Fibroblast of skin of right quadriceps (primary cell): Measurements from ENCODE around the gene ZDHHC13.
A peak's percentile ranks its signal among the peaks of the same experiment; 100 is the strongest.

Experiments
- DNase-seq: peaks from one replicate; pipeline ENCODE4 v3.0.0-alpha.2; 2013

Gene ZDHHC13, protein sequence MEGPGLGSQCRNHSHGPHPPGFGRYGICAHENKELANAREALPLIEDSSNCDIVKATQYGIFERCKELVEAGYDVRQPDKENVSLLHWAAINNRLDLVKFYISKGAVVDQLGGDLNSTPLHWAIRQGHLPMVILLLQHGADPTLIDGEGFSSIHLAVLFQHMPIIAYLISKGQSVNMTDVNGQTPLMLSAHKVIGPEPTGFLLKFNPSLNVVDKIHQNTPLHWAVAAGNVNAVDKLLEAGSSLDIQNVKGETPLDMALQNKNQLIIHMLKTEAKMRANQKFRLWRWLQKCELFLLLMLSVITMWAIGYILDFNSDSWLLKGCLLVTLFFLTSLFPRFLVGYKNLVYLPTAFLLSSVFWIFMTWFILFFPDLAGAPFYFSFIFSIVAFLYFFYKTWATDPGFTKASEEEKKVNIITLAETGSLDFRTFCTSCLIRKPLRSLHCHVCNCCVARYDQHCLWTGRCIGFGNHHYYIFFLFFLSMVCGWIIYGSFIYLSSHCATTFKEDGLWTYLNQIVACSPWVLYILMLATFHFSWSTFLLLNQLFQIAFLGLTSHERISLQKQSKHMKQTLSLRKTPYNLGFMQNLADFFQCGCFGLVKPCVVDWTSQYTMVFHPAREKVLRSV

DNA sequence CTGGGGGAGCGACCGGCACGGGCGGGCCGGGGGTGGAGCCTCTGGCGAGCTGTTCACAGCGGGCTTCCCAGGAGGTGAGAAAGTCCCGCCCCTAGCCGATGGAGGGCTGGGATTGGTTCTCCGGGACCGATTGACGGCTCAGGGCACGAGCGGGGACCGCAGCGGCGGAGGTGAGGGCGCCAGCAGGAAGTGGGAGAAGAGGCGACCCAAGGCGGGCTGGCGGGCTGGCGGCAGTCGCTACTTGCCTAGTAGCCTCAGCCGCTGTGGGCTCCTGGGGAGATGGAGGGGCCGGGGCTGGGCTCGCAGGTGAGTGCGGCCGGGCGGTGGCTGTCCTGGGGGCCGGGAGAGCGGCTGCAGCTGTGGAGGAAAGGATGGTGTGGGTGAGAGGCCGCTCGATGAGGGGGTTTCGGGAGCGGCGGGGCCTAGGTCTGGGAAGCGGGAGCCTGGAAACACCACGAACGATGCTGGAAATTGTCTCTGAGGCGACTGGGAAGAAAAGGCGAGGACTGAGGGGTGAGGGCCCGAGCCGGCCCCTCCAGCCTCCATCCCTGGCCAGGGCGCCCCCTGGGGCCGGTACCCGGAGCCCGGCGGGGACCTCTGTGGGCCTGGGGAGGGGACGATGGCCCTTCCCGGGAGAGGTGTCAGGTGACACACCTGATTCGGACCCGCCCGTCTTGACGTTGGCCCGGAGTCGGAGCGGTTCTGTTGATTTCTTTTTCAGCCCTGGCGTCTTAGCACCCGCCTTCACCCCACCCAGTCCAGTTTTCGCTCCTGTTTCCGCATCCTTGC is at the start of gene ZDHHC13:
TSS of gene ZDHHC13 (plus strand) at position 198 of the 789 bp plus-strand sequence. CDS start at position 280, 82 bp downstream.
- peak; percentile 85 for DNase-seq

DNA sequence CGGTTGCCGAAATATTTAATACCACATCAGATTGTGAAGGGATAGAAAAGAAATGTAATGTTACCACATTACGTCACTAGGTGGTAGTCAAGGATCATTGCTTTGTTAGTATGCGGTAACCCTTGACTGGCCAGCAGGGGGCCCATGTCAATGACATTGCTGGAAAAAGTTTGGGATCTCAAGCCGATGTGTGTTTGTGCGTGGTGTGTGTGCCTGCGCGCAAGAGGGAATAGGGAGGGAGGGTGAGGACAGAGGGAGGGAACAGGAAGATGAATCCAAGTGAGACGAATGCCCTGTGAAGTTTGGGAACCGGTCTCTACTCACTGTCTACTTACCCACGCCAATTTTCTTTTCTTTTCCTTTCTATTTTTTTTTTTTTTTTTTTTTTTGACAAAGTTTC is 45.7 kb upstream of the ZDHHC13 start:
- peak; percentile 86 for DNase-seq

DNA sequence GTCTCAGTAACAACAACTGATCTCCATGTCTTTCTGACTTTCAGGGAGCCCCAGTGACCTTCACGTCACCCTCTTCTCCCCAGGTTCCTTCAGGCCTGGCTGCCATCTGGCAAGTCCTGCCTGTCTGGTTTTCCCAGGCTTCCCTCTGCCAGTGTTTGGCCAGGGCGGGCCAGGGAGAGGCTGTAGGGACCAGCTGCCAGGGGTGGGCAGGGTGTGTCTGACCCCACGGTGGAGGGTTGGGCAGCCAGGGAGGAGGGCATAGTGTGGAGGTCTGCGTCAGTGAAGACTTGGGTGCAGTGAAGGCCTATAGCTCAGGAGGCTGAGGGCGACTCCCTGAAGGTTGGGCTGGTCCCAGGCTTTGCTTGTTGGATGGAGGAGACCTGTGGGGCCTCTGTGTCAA is 44.5 kb upstream of the ZDHHC13 start:
- DNase-seq: no peak

DNA sequence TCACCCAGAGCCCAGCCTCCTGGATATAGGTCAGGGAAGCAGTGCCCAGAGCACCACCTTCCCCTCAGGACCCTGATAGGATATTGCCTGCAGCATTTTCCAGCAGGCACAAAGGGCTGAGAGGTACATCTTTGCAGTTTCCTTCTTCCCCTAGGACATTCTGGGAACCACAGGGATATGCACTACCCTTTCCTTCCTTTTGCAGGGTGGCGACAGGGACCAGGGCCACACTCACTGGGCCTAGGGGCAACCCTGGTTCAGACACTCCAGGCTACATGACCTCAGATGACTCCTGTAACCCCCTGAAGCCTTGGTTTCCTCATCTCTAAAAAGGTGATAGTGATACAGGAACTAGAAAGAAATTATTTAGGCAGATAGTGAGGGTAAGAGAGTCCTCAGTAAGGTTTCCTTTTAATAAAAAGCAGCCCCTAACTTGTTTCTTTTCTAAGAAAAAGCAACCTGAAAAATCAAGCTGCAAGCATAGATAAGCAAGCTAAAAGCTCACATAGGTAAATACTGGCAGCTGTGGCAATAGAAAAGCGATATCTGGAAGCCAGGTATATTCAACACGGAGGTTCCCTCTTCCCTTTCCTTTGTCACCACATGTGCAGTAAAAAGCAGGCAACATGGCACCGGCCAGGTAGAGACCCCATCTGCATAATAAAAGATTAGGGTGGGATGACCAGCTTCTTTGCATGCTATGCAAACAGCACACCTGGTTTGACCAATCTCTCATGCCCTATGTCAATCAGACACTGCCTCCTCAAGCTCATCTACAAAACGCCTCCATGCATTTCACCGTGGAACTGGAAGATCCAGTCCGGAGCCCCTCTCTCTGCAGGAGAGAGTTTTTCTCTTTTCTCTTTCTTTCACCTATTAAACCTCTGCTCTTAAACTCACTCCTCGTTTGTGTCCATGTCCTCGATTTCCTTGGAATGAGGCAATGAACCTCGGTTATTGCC is 43.2 kb upstream of the ZDHHC13 start:
- DNase-seq: no peak

DNA sequence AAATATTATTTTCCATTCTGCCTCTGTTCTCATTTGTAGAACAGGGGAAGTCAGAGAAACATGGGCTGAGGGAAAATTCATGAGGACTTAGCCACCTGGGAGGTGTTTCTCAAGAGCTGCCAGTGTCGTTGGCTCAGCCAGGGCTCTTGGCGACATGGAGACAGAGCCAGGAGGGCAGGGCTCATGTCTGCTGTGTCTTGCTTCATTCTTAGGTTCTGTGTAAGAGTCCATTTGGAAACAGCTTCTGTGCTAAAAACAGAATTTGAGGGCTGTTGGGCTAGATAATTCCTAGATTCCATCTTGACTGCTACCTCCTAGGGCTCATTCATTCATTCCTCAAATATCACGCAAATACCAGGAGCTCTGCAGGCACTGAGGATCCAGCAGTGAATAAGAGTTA is 41.3 kb upstream of the ZDHHC13 start:
- no peak for DNase-seq

DNA sequence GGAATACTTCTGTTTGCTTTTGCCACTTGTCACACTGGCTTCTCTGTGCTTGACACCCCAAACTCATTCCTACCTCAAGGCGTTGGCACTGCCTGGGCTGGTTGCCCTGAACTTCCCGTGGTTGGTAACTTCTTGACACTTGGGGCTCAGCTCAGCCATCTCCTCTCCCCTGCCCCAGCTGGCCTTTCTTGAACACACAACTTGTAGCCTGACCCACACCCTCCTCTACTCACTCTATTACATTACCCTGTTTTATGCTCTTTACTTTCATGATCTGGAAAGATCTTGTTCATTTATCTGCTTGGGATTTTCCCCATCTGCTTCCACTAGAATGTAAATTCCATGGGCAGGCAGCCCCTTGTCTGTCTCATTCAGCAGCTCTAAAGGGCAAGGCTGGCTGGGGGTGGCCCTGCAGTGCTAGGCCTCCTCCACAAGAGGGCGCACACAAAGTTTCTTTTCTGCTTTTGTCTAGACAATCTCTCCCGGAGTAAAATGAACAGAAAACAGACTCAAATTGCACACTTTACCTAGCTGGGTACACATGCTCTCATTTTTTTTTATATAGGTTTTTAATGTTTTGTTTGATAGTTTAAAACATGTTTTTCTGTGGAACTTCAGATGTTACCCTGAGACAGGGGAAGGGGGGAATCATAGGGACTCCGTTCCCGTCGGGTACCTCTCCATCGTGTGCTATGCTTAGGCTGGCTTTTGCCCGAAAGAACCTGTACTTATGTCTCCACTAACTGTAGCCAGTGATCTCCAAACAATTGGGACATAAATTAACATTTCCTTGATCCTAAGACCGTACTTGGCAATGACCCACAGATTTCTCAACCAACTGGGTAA is 40.0 kb upstream of the ZDHHC13 start:
- DNase-seq: peak; percentile 39

DNA sequence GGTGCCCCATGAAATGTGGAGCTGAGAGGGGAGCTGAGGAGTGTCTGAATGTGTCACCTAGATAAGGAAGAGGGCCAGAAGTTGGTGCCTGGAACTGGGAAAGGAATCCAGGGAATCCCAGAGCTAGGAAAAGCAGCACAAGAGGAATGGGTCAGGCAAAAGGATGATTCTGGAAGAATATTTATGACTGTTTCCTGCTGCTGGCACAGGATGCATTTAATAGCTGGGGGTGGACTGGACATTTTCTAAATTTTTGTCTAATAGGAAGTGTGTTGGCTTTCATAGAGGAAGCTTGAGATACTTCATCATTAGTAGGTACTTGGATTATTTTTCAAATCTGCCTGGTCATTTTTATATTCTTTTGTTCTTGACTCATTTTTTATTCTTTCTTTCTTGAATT is 39.0 kb upstream of the ZDHHC13 start:
- peak; percentile 27 for DNase-seq

DNA sequence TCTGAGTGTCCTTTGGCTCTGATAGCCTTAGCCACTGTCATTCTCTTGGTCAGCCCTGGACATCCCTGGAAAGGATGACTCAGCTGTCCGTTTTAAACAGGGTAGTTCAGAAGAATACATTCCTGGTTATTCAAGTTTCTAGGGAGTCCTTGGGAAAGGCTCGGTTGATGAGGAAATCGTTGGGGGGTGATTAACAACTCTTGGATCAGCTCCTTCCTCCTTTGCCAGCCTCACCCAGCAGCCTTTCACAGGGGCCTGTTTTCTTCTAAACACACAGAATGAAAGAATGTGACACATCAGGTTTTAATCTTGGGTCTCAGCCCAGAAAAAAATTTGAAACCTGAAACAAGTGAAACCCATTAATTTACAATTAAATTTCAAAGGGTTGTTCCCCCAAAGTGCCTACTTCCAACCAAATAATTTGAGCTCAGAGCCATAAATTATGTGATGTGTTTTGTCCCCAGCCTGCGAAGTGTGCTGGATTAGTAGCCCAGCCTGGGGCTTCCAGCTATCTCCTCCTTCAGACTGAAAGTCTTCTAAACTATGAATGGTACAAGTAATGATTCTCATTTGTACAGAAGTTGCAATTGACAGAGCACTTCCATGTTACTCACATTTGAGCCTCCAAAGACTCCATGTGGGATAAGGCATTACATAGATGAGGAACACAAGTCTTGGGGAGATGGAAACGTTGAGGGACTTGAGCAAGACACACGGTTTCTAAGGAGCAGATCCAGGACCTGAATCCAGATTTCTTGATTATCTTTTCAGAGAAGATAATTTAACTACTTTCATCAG is 37.1 kb upstream of the ZDHHC13 start:
- peak; percentile 92 for DNase-seq

DNA sequence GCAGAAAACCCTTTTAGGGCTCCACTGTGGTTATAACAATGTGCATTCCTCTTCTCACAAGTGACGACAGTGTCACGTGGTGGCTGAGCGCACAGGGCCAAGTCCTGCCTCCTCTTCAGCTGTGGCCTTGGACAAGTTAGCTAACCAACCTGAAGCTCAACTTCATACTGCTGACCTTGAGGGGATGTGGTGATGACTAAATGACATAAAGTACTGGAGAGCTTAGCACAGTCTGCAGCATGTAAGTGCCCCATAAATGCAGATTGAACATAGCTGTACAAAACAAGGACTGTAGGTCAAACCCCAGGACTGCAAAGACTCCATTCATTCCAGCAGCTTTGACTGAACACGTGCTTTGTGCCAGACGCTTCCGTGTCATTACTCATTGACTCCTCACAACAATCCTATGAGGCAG is 36.4 kb upstream of the ZDHHC13 start:
- DNase-seq: peak; percentile 70

DNA sequence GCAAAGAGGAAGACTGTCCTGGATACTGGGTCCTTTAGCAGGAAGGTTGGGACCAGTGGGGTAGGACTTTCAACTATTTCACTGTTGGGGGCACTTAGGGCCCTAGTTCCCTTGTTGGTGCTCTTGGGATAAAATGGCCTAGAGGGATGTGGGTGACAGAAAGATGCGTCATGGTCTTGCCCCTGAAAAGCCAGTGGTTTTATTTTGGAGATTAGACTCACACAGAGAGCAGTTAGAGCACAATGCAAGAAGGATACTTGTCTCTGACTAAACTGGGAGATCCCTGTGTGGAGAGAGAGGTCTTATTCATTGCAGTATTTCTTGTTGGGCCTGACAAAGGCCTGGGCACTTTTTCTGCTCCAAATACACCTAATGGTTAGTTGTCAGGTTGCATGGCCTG is 33.8 kb upstream of the ZDHHC13 start:
- no peak for DNase-seq

DNA sequence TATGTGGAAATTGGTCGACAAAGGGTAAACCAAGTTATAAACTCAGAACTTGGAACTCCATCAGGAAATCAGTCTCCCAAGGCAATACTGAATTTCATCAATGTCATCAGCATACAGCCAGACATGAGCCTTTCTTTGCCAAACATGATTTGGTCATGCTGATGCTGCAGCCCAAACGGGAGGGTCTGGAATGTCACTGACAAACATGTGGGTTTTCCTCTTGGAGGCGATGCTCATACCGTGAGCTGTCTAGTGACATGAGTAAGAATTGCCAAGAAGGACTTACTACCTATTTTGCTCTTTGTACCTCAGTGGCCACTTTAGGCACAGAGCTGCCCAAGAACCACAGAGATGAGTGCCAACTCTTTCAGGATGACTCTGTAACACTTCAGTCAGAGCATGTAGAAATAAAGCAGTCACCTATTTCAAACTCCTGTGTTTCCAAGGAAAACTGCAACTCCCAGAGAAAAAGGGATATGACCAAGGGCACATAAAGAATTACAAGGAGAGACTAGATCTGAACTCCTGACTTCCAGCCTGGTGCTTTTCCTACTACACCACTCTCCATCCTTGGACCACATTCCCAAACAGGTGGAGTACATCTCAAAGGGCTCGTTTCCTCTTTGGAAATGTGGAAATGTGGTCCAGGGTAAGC is 32.2 kb upstream of the ZDHHC13 start:
- no peak for DNase-seq

DNA sequence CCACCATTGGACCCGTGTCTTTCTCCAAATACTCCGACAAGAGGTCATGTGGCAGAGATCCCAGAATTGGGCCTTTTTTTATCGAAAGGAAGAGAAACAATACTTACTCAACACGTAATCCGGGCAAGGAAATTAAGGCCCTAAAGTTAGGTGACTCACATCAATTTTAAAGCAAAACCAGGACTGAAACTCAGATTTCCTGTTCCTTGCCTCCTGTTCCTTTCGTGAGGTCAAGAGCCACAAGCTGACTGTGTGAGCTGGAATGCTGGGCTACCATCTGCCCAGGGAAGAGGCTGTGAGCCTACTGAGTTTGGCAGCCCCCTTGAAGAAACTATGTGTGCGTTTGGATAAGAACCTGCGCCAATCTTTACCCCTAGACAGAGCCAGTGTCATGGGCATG is 29.3 kb upstream of the ZDHHC13 start:
- peak; percentile 66 for DNase-seq

DNA sequence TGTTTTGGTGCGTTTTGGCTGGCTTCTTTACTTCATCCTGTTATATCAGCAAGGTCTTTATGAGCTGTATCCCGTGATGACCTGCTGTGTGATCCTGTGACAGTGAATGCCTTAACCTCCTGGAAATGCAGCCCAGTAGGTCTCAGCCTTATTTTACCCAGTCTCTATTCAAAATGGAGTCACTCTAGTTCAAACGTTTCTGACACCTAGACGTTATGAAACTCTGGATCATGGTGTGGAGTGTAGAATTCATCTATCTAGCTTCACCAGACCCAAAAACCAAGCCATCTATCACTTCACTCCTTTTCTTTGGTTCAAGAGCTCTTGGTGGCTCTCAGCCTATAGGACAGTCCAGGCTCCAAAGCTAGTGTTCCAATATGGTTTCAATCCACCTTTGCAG is 28.2 kb upstream of the ZDHHC13 start:
- DNase-seq: no peak

DNA sequence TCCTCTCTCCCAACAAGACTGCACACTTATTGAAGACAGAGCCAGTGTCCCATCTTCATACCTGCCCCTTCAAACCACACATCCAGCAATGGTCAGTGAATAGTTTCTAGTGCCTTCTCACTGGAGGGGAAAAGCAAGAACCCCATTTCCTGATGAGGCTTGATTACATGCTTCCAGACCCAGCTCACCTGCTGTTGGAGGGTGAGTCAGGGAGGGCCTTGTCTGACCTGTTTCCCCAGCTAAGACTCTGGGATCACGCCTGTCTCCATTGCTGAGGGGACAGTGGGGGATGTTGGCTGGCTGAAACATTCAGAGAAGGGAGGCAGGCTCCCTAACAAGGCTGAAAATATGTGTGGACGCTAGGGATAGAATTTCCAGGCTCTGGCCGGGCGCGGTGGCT is 27.5 kb upstream of the ZDHHC13 start:
- DNase-seq: no peak

DNA sequence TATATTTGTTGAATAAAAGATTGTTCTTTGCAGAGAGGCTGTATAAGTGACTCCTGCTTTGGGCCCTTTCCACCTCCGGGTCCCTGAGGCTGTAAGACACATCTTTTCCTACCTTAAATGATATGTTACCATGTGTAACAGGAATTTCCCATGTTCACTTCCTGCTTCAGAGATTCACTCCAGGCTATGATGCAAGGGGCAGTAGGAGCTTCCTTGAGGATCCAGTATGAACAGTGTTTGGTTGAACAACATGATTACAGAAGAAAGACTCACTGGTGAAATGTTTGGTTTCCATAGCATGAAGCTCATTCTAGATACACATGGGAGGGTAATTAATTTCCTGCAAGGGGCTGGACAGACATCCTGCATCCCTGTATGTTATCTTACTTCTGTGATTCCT is 25.6 kb upstream of the ZDHHC13 start:
- DNase-seq: no peak

DNA sequence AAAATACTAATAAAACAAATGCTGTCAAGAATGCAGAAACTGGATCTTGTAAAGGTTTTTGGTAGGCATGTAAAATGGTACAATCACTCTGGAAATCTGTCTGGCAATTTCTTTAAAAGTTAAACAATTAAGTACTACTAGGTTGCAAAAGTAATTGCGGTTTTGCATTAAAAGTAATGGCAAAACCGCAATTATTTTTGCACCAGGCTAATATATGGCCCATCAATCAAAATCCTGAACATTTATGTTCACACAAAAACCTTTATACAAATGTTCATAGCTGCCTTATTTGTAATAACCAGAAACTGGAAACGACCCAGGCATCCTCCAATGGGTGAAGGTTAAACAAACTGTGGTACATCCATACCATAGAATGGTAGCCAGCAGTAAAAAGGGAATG is 24.6 kb upstream of the ZDHHC13 start:
- no peak for DNase-seq

DNA sequence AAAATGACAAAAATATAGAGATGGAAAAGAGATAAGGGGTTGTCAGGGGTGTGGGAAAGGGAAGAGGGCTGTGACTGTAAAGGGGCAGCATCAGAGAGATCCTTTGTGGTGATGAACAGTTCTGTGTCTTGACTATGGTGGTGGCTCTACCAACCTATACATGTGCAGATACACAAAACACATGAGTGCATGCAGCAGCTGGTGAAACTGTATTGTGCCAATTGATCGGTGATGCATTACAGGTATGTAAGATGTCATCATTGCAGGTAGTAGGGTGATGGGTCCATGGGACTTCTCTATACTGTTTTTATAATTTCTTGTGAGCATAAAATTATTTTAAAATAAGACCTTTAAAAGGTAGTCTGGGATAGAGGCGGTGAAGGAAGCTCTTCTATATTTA is 24.1 kb upstream of the ZDHHC13 start:
- no peak for DNase-seq

DNA sequence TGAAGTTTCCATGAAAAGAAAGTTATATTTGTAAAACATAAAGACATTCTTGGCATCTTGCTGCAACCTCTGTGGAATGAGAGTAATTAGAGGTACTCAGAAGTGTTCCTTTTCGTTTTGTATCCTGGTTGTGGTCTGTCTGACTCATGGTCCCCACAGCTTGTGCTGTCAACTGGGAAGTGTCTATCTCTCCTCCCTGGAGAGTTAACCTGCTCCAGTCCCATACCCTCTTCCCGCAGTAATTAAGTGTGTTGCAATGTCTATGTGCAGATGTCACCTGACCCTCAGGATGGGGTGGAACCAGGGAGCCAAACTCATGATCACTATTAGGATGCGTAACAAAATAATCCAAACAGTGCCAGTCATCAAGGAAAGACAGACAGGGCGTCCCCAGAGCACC is 23.0 kb upstream of the ZDHHC13 start:
- DNase-seq: peak; percentile 45

DNA sequence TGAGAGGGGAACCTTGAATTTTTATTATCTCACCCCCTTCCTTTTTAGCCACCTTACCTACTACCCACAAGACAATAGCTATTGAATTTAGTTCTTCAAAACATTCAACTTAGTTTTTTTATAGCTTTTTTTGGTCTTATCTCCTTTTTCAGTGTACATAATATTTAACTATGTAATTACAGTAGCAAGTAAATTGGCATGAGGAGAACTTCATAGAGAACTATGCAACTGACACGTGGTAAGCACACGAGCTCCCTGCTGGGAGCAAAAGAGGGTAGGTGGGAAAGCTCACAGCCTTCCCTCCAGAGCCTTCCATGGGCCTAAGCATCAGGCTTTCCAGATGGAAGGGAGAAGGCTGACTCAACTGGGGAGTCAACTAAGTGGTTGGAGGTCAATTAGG is 22.1 kb upstream of the ZDHHC13 start:
- DNase-seq: no peak

DNA sequence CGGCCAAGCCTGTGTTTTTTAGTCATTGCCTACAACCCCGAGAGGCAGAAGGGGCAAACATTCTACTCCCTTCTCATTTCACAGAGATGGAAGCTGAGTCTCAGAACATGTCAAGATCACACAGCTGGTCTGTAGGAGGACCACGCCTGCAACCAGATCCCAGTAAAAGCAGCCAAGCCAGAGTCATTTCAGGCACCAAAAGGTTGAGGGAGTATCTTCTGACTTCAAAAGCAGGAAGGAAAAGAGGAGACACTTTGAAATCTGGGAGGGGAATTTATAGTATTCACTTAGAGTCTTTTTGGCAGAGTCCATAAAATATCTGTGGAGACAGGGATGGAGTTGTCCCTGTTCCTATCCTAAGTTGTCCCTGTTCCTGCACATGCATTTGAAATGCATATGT is 17.9 kb upstream of the ZDHHC13 start:
- DNase-seq: no peak
